SK-N-MC (cell line): Measurements from ENCODE around the gene CPLX3.

Experiments used
- DNase-seq: peaks from one replicate; pipeline ENCODE4 v3.0.0-alpha.2; 2011; ENCODE audit warnings: low read depth, low spot score
- H3K27ac ChIP-seq: fragments of 200-600 bp; sonication (generic); 2 replicates; pipeline ENCODE4 v1.5.1; 2016; ENCODE audit warnings: mixed run types
- H3K36me3 ChIP-seq: fragments of 200-600 bp; sonication (generic); 2 replicates; pipeline ENCODE4 v1.6.1; 2017; ENCODE audit warnings: antibody characterized with exemption, low read length, mixed read lengths; ENCODE audit not compliant: insufficient read depth
- H3K4me3 ChIP-seq: fragments of 200-600 bp; sonication (generic); 2 replicates; pipeline ENCODE4 v1.5.1; 2016
- H3K9ac ChIP-seq: fragments of 200-600 bp; sonication (generic); 2 replicates; pipeline ENCODE4 v1.8.0; 2017; ENCODE audit warnings: mixed run types, mixed read lengths; ENCODE audit not compliant: insufficient read length
- H3K9me3 ChIP-seq: fragments of 200-600 bp; sonication (generic); 2 replicates; pipeline ENCODE4 v1.6.1; 2017; ENCODE audit warnings: low read depth, mild to moderate bottlenecking, antibody characterized with exemption, low read length, moderate library complexity, mixed read lengths
- EZH2 ChIP-seq: fragments of 200-600 bp; sonication (generic); IDR thresholded peaks from one replicate; pipeline ENCODE4 v1.6.1; 2017; ENCODE audit warnings: antibody characterized with exemption
- FOXP2 ChIP-seq: optimal IDR thresholded peaks from 2 replicates; pipeline ENCODE3; 2011; ENCODE audit warnings: mild to moderate bottlenecking, moderate library complexity; ENCODE audit not compliant: insufficient read depth; ENCODE audit errors: extremely low read length, control extremely low read depth
- POLR2AphosphoS5 ChIP-seq: IDR thresholded peaks from 2 replicates; pipeline ENCODE4 v1.6.1; 2012; ENCODE audit warnings: mild to moderate bottlenecking, low read depth, low read length, borderline replicate concordance

CPLX3 gene

DNA sequence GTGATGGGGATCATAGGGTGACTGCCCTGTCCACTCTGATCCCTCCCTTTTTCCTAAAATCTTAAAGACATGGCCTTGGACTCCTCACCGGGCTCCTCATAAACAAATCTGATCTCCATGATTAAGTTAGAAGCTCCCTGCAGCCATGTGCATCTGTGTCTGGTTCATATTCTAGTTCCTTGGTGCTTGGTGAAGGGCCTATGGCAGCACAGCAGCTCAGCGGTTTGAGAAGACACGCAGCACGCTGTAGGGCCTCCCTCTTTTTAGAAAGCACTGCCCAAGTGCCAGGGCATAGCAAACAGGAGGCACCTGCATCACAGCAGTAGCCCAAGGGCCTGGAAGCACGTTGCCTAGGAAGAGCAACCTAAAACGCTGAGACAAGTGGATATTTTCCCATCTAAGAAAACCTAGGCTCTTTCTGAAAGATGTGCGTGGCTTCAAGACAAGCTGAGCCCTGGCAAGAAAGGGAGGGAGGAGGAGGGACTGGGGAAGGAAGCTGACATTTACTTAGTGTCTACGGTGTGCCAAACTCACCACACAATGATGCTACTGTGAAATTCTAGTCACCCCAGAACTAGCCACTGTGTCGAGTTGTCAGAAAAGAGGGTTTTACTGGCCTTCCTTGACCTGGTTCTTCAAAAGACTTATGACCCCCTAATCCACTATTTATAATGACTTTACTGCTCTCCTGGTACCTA lies 31.4 kb downstream of the CPLX3 start:
- no peak for DNase-seq
- Histone ChIP-seq H3K4me3 (no peak overlapping the region), H3K9me3 (no peaks in the 10 kb centered on the region), H3K27ac (0 out of 2 replicates have a peak overlapping the region, but pooled peaks have one; percentile 13), H3K9ac (no peak overlapping the region), H3K36me3 (peaks cover 17% of the 10 kb centered on the region; the same call in 1 of the 2 replicates)
- TF ChIP-seq POLR2AphosphoS5 (no peak), EZH2 (no peak), FOXP2 (no peak)

DNA sequence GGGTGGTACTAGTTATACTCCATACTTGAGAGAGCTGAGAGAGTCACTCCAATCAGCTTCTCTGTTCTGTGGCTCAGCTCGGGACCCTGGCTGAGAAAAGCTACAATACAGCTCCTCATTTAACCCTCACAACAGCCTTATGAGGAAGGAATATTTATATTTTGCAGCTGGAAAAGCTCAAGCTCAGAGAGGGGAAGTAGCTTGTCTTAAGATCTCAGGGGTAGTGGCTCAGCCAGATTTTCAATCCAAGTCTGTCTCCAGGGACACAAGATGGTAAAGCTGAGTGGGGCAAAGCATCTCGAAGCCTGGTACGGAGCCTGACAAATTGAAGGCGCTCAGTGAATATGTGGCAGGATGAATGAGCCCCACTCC lies 31.9 kb downstream of the CPLX3 start:
- Histone ChIP-seq H3K36me3 (peaks cover 12% of the 10 kb centered on the region; the same call in 1 of the 2 replicates), H3K9me3 (no peaks in the 10 kb centered on the region), H3K27ac (peak overlapping the region; percentile 11; the same call in 1 of the 2 replicates), H3K4me3 (no peak overlapping the region), H3K9ac (no peak overlapping the region)
- no peak for DNase-seq
- TF ChIP-seq FOXP2 = no peak
- TF ChIP-seq EZH2 = no peak
- TF ChIP-seq POLR2AphosphoS5 = no peak

DNA sequence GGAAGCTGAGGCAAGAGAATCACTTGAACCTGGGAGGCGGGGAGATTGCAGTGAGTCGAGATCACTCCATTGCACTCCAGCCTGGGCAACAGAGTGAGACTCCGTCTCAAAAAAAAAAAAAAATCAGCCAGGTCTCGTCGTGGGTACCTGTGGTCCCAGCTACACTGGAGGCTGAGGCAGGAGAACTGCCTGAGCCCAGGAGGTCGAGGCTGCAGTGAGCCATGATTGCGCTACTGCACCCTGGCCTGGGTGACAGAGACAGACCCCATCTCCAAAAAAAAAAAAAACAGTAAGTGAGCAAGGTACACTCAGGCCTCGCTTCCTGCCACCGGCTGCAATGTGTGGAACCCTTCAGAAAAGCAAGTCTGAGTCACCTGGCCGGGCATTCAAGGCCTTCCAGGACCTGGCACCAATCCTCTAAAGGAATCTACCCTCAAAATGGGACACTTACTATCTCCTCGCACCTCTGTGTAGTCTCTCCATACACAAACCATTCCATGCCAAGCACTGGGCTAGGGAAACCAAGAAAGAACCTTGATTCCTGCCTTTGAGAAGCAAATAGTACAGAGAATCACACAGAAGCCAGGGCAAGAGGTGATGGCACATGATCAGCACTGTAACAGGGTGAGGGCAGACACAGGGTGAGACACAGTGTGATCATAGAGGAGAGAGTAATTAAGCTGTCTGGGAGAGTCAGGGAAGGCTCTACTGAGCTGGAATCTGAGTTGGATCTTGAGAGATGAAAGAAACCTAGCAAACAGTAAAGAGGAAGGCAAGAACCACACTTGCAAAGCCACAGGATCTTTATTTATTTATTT lies 37.0 kb downstream of the CPLX3 start:
- H3K4me3 ChIP-seq = no peak overlapping the region
- TF ChIP-seq POLR2AphosphoS5 (no peak), FOXP2 (no peak), EZH2 (no peak)
- H3K27ac ChIP-seq = peak overlapping the region; percentile 68
- H3K36me3 ChIP-seq = peaks cover 15% of the 10 kb centered on the region
- no peak overlapping the region for H3K9ac ChIP-seq
- H3K9me3 ChIP-seq = no peaks in the 10 kb centered on the region
- DNase-seq = no peak

DNA sequence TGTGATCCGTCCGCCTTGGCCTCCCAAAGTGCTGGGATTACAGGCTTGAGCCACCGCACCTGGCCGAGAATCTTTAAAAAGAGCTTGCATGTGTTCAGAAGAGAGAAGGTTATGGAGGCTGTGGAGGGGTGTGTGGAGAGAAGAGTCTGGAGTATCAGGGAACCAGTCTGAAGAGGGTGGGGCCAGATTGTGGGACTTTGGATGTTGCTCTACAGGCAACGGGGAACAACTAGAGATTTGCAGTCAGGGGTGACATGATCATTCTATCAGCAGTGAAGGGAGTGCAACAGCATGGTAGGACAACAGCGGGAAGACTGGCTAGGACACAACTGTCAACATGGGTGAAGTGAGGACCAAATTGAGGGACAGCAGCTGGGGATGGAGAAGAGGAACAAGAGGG lies 37.9 kb downstream of the CPLX3 start:
- no peak for DNase-seq
- no peak overlapping the region for H3K4me3 ChIP-seq
- no peak for TF ChIP-seq EZH2
- no peak for TF ChIP-seq POLR2AphosphoS5
- TF ChIP-seq FOXP2 = no peak
- H3K36me3 ChIP-seq = peaks cover 20% of the 10 kb centered on the region
- H3K27ac ChIP-seq = peak overlapping the region; percentile 54
- H3K9ac ChIP-seq = no peak overlapping the region
- H3K9me3 ChIP-seq = no peaks in the 10 kb centered on the region

DNA sequence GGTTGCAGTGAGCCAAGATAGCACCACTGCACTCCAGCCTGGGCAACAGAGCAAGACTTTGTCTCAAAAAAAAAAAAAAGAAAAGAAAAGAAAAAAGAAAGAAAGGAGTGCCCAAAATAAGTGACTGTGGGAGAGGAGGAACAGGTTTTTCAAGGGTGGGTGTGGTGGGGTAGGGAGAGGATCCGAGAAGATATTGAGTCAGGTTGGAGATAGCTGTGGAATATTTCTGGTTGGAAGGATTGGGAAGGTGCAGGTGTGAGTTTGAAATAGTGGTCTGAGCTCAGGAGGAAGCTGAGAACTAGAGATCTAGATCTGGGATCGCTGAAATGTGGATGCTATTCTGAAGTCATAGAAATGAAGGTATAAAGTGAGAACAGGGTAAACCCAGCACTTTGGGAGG lies 38.9 kb downstream of the CPLX3 start:
- peak overlapping the region; percentile 96 for H3K27ac ChIP-seq
- peaks cover 25% of the 10 kb centered on the region for H3K36me3 ChIP-seq
- H3K4me3 ChIP-seq = no peak overlapping the region
- no peaks in the 10 kb centered on the region for H3K9me3 ChIP-seq
- no peak for TF ChIP-seq EZH2
- TF ChIP-seq POLR2AphosphoS5 = no peak
- no peak for TF ChIP-seq FOXP2
- H3K9ac ChIP-seq = no peak overlapping the region
- no peak for DNase-seq

DNA sequence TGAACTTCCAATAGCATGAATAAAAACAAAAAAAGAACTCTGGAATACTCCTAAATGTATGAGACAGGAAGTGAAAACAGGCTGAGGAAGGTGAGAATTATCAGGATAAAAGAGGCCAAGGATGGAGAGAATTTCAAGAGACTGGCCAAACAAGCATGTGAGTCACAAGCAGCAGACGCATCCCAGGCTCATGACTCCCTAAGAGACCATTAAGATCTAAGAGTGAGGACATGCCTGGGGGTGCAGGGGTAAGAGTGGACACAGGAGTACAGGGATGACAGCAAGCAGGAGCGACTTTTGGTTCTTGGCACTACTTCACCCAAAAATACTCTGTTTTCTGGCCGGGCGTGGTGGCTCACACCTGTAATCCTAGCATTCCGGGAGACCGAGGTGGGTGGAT lies 39.7 kb downstream of the CPLX3 start:
- DNase-seq = peak; percentile 80
- H3K9me3 ChIP-seq = no peaks in the 10 kb centered on the region
- H3K9ac ChIP-seq = peak overlapping the region; percentile 32
- H3K4me3 ChIP-seq = no peak overlapping the region
- H3K27ac ChIP-seq = peak overlapping the region; percentile 96
- H3K36me3 ChIP-seq = peaks cover 25% of the 10 kb centered on the region
- TF ChIP-seq FOXP2 (no peak), POLR2AphosphoS5 (peak; percentile 13; the same call in 1 of the 2 replicates), EZH2 (no peak)

DNA sequence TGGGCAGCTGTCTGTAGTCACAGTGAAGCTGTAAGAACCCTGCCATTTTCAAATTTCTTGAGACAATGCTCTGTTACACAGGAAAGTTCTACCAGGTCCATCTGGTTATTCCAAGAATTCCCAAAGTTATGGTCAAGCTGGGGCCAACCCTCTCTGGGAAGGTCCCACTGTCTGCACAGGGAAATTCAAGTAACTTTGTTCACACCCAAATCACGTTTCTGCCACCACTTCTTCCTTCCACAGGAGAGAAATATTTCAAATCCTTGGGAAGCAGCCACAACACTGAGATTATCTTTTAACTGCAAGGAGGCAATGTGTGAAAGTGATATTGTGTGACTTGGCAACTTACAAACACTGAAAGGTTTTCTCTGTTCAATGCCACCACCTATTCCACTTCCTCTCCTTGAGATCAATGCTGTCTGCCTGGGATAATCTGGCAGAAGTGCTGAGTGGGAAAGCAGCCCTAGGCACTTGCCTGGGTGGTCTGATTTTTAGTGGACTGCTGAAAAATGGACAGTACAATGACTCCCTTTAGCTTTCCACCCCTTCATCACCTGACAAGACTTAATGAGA lies 41.1 kb downstream of the CPLX3 start:
- peak overlapping the region; percentile 96 for H3K27ac ChIP-seq
- H3K4me3 ChIP-seq = no peak overlapping the region
- no peak for DNase-seq
- H3K36me3 ChIP-seq = peaks cover 25% of the 10 kb centered on the region
- H3K9ac ChIP-seq = no peak overlapping the region
- no peaks in the 10 kb centered on the region for H3K9me3 ChIP-seq
- TF ChIP-seq POLR2AphosphoS5 (no peak), FOXP2 (no peak), EZH2 (no peak)

DNA sequence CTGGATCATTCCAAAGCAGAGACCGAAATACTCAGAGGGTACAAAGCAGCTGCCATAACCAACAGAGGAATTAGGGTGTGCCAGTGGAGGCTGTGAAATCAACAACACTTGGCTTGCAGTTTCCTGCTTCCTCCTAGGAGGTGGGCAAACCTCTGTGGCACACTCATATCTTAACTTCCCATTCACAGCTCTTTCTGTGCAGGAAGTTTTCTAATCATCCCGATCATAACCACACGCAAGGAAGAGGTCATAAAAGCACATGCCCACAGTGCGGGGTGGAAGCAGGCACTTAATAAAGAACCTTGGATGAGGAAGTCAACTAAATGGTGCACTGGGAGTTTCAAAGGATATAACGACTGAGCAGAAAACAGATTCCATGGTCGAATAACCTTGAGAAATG lies 41.6 kb downstream of the CPLX3 start:
- no peak for DNase-seq
- peaks cover 25% of the 10 kb centered on the region for H3K36me3 ChIP-seq
- H3K27ac ChIP-seq = peak overlapping the region; percentile 96
- no peak overlapping the region for H3K9ac ChIP-seq
- H3K9me3 ChIP-seq = no peaks in the 10 kb centered on the region
- TF ChIP-seq FOXP2 (no peak), POLR2AphosphoS5 (no peak; the same call in 1 of the 2 replicates), EZH2 (no peak)
- no peak overlapping the region for H3K4me3 ChIP-seq
